Measurements from ENCODE around the gene MYLK3.
"Not testable (repeated sequence)": the region's sequence is repeated elsewhere in the genome, so short reads cannot be mapped to it uniquely, and the experiment has no call there.

Gene MYLK3

DNA sequence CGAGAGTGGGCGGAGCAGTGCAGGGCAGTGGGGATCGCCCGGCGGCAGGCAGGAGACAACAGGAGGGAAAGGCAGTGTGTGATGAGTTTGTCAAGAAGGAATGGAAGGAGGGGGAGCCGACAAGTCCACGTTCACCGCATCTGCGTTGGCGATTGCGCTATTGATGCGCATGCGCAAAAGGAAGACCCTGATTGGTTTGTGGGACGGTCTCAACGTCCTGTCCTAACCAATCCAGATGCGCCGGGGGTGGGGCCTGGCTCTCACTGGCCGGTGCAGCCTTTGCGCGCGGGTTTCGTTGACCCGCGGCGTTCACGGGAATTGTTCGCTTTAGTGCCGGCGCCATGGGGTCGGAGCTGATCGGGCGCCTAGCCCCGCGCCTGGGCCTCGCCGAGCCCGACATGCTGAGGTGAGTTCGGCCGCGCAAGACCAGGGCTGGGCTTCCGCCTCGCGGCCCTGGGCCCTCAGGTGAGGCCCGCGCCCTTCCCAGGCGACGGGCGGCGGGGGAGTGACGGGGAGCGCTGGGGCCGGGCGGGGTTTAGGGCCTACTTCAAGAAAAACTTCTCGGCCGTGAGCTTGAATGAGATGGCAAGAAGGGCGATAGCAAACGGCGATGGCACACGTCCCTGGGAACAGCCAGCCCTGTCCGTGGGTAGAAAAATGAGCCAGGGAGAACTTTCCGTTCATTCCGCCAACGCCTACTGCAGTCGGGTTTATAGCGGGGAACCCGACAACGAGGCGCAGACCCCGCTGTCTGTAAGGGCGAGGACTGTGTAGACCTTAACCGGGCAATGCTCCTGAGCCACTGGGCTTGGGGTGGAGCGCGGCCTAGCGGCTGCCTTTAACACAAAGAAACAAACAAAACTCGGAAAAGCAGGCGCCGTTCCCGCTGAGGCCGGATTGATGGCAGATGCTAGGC is 58.5 kb downstream of the MYLK3 start, which contains the start of gene ORC6:
TSS of gene ORC6 (plus strand) at position 295 of the 916 bp plus-strand sequence. CDS start at position 342, 47 bp downstream.
- peak; percentile 94 for DNase-seq (ENCODE audit: low spot score)

DNA sequence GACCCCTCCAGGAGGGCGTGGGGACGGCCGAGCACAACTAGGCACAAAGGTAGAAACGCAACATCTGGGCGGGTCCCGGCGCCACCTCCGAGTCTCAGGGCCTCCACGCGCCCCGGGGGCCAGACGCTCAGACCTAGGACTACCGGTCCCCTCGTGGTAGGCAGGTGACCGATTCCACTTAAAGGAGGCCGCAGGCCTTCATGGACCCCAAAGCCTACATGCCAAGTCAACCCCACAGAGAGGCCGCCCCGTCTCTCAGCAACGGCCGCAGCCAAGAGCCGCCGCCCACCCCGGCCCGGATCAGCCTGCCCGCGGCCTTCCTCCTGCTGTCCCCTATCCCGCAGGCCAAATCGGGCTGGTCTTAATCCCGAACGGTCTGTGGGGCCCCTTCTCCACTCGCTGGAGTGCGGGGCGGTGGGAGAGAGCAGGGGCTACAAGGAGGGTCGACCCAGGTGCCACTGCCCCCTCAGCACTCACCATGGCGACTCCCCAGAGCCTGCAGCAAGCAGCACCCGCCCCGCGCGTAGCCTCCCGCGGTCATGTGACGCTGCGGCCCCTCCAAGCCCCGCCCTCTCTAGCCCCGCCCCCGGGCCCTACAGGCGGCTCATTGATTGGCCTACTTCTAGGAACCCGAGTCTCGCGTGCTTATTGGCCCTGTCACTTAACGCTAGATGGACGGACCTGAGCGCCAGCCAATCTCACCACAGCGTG is 59.3 kb downstream of the MYLK3 start, which contains the start of gene VPS35:
TSS of gene VPS35 (minus strand) at position 525 of the 711 bp plus-strand sequence. CDS start at position 480, 45 bp downstream.
- DNase-seq (ENCODE audit: low spot score): peak; percentile 94

DNA sequence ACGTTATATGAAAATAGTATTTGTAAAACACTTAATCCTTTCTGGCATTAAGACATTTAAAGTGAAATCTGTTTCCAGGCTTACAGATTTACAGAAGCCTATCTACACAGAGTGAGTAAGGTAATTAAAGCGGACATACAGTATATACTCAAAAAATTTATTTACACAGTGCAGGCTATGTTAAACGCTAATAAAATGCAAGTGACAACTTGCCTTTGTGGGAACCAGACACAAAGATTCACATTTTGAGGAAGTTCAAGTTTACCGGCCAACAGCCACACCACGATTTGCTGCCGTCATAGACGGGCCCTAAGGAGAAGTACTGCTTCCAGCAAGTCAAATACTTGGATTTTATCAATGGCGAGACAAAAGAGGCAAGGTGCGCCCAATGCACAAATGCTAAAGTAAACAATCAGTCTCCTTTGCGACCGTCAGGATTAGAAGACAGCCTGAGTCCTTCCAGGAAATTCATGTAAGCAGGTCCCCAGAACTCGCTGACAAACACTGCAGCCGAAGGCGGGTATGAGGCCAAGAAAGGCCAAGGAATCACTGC is 60.0 kb downstream of the MYLK3 start:
- DNase-seq (ENCODE audit: low spot score): no peak

DNA sequence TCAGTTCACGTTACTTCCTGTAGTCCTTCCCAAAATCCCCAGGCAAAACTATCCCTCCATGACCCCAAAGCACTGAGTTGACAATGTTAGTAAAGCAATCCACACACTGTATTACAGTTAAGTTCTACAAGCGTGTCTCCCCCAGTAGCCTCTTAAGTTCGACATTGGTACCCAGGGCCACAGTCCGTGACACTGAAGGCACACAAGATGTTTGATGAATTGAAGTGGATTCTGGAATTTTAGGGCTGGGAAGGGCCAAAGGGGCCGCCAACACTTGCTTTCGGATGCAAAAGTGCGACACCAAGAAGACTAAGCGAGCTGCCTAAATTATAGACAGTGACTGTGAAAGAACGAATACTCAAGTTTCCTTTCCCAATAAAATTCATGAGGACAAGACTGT is 60.7 kb downstream of the MYLK3 start:
- DNase-seq (ENCODE audit: low spot score): no peak

DNA sequence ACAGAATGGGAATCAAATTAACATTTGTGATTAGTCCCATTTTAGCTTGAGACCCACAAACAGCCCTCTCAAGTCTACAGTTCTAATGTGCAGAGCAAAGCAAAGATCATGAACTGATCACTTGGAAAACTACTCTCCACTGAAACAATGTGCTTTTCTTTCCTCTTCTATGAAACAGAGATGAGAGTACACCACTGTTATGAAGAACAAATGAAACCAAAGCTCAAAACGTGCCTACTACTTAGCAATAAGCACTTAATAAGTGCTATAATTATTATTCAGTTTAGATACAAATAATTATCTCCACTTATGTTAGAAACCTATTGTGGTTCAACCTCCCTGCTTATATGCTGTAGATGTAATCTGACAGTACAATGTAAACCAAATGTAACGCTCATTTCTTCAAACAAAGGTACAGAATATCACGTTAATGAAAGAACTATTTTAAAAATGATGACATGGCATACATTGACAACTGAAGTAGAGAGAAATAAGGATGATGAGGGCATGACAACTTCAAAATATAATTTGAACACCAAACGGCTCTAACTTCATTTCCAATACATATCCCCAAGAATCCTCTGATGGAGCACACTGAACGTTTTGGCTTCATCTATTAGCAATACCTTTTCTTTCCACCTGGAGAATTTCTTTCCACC is 61.2 kb downstream of the MYLK3 start:
- DNase-seq (ENCODE audit: low spot score): no peak

DNA sequence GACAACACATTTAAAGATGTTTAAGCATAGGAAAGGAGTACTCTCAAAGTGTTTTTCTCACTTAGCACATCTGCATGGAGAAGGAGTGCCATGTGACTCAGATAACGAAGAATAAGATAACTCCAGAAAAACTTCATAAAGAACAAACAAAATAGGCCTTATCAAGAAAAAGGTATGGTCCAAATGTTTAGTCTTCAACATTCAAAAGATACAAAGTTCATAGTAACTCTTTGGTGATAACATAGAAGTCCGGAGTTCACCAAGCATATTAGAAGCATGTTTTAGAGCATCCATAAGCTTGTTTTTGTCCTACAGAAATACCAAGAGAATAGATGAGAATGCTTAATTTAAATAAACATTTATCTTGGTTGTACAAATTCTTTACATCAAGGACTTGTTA is 66.3 kb downstream of the MYLK3 start:
- DNase-seq (ENCODE audit: low spot score): not testable (repeated sequence)

DNA sequence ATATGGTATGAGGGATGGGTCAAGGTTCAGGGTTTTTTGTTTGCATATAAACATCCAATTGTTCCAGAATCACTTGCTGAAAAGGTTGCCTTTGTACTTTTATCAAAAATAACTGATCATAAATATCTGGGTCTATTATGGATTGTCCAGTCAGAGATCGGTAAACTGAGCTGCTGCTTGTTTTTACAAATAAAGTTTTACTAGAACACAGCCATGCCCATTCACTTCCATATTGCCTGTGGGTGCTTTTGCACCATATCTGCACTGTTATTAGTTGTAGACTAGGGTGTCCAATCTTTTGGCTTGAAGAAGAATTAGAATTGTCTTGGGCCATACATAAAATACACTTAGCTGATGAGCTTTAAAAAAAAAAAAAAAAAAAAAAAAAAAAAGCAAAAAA is 70.2 kb downstream of the MYLK3 start:
- not testable (repeated sequence) for DNase-seq (ENCODE audit: low spot score)

DNA sequence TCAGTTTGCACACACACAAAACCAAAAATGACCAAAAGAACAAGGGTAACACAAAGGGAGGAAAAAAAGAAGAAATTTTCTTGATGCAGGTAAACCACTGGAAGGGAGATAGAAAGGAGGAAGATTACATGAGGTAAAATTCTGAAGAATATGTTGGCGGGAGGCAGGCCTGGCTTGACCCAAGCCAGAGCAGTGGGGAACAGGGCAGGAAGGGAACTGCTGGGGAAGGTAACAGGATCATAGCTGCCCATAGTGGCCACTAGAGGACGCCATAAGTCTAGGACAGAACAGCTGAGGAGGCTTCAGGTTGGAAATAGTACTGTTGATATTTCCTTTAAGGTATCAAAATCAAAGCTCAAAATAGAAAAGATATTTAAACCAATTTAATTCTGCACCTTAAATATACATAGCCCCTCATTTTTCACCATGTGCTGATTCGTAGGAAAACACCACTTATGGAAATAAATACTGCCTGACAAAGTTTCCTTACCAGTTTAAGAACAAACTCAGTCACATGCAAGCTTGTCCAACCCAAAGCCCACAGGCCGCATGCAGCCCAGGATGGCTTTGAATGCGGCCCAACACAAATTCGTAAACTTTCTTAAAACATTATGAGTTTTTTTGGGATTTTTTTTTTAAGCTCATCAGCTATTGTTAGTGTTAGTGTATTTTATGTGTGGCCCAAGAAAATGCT is 74.7 kb downstream of the MYLK3 start:
- DNase-seq (ENCODE audit: low spot score): peak; percentile 80

DNA sequence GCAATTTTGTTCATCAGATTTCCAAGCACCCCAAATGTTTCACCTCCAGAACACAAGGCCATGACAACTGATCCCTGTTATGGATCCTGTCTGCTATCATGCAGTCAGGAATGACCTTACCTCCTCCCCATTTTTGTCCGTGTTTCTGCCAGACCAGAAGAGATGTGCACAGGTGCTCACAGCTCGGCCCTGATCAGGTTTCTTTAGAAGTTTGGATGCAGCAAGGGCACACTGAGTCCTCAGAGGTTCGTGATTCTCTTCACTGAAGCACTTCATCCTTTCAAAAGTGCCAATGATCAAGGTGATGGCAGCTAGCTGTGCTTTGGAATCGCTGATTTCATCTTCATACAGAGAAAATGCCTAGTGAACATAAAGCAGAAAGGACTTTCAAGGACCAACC is 86.0 kb downstream of the MYLK3 start:
- DNase-seq (ENCODE audit: low spot score): no peak

DNA sequence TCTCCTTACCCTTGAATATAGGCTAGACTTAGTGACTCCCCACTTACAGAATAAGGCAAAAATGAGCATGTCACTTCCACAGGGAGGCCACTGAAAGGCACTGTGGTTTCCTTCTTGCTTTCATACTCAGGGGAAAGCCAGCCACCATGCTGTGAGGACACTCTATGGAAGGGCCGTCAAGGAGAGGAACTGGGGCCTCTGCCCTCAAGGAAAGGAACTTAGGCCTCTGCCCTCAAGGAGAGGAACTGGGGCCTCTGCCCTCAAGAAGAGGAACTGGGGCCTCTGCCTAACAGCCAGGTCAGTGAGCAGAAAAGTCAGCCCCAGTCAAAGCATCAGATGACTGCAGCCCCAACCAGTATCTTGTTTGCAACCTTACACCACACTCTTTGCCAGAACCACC is 89.2 kb downstream of the MYLK3 start:
- DNase-seq (ENCODE audit: low spot score): no peak
